ENCODE measurements around the gene ERF.
A peak's percentile ranks its signal among the peaks of the same experiment; 100 is the strongest.

Gene ERF

GRCh38 chr19:42228641-42229040, 26.3 kb downstream of the ERF start:
- H3K4me1 ChIP-seq = no peaks in the 10 kb centered on the region
- no peak overlapping the region for H3K4me2 ChIP-seq (ENCODE audit: low read length)
- no peak overlapping the region for H3K9ac ChIP-seq
- no peaks in the 10 kb centered on the region for H3K9me3 ChIP-seq (ENCODE audit: control insufficient read depth, low read length)
- no peaks in the 10 kb centered on the region for H3K36me3 ChIP-seq (ENCODE audit: control insufficient read depth, insufficient read depth, low read length)
- no peaks in the 10 kb centered on the region for H3K27me3 ChIP-seq (ENCODE audit: control insufficient read depth, insufficient read depth, low read length)
- peaks cover 2% of the 10 kb centered on the region for H3K79me2 ChIP-seq
- no peak overlapping the region for H3K27ac ChIP-seq
- no peak for TF ChIP-seq CTCF (IDR thresholded peaks at IDR 0.05)
- H3K4me3 ChIP-seq (ENCODE audit: low read depth, low read length) = no peak overlapping the region
- H2AFZ ChIP-seq = no peak overlapping the region

- no peak overlapping the region for H3K27ac ChIP-seq
- no peaks in the 10 kb centered on the region for H3K9me3 ChIP-seq (ENCODE audit: control insufficient read depth, low read length)
- no peaks in the 10 kb centered on the region for H3K27me3 ChIP-seq (ENCODE audit: control insufficient read depth, insufficient read depth, low read length)
- H3K4me1 ChIP-seq = no peaks in the 10 kb centered on the region
- H3K4me3 ChIP-seq (ENCODE audit: low read depth, low read length) = no peak overlapping the region
- no peak overlapping the region for H3K9ac ChIP-seq
- no peak overlapping the region for H3K4me2 ChIP-seq (ENCODE audit: low read length)
- no peak overlapping the region for H2AFZ ChIP-seq
- TF ChIP-seq CTCF (IDR thresholded peaks at IDR 0.05) = no peak
- H3K36me3 ChIP-seq (ENCODE audit: control insufficient read depth, insufficient read depth, low read length) = no peaks in the 10 kb centered on the region
- peaks cover 15% of the 10 kb centered on the region for H3K79me2 ChIP-seq
These were observed 28.0 kb downstream of the ERF start for GRCh38 chr19:42226886-42227285.

GRCh38 chr19:42225718-42226292, 29.1 kb downstream of the ERF start:
- TF ChIP-seq CTCF (IDR thresholded peaks at IDR 0.05) = no peak
- no peak overlapping the region for H3K4me2 ChIP-seq (ENCODE audit: low read length)
- H3K9me3 ChIP-seq (ENCODE audit: control insufficient read depth, low read length) = no peaks in the 10 kb centered on the region
- no peak overlapping the region for H2AFZ ChIP-seq
- H3K9ac ChIP-seq = no peak overlapping the region
- no peaks in the 10 kb centered on the region for H3K27me3 ChIP-seq (ENCODE audit: control insufficient read depth, insufficient read depth, low read length)
- H3K4me1 ChIP-seq = peaks cover 3% of the 10 kb centered on the region
- no peak overlapping the region for H3K27ac ChIP-seq
- H3K4me3 ChIP-seq (ENCODE audit: low read depth, low read length) = no peak overlapping the region
- H3K79me2 ChIP-seq = peaks cover 23% of the 10 kb centered on the region
- no peaks in the 10 kb centered on the region for H3K36me3 ChIP-seq (ENCODE audit: control insufficient read depth, insufficient read depth, low read length)

- H3K4me1 ChIP-seq = peaks cover 3% of the 10 kb centered on the region
- H3K9me3 ChIP-seq (ENCODE audit: control insufficient read depth, low read length) = no peaks in the 10 kb centered on the region
- no peaks in the 10 kb centered on the region for H3K36me3 ChIP-seq (ENCODE audit: control insufficient read depth, insufficient read depth, low read length)
- H3K4me3 ChIP-seq (ENCODE audit: low read depth, low read length) = no peak overlapping the region
- no peak overlapping the region for H3K4me2 ChIP-seq (ENCODE audit: low read length)
- no peak overlapping the region for H3K27ac ChIP-seq
- H2AFZ ChIP-seq = no peak overlapping the region
- H3K9ac ChIP-seq = no peak overlapping the region
- peaks cover 29% of the 10 kb centered on the region for H3K79me2 ChIP-seq
- no peaks in the 10 kb centered on the region for H3K27me3 ChIP-seq (ENCODE audit: control insufficient read depth, insufficient read depth, low read length)
- no peak for TF ChIP-seq CTCF (IDR thresholded peaks at IDR 0.05)
These were observed 29.8 kb downstream of the ERF start for GRCh38 chr19:42224940-42225717.

GRCh38 chr19:42220751-42221097, 34.2 kb downstream of the ERF start:
- Histone ChIP-seq H2AFZ (peak overlapping the region; percentile 83), H3K27ac (peak overlapping the region; percentile 72), H3K4me1 (peaks cover 17% of the 10 kb centered on the region), H3K4me2 (ENCODE audit: low read length) (peak overlapping the region; percentile 80), H3K9ac (peak overlapping the region; percentile 24), H3K4me3 (ENCODE audit: low read depth, low read length) (peak overlapping the region; percentile 99), H3K79me2 (peaks cover 57% of the 10 kb centered on the region), H3K27me3 (ENCODE audit: control insufficient read depth, insufficient read depth, low read length) (no peaks in the 10 kb centered on the region), H3K9me3 (ENCODE audit: control insufficient read depth, low read length) (no peaks in the 10 kb centered on the region), H3K36me3 (ENCODE audit: control insufficient read depth, insufficient read depth, low read length) (no peaks in the 10 kb centered on the region)
- no peak for TF ChIP-seq CTCF (IDR thresholded peaks at IDR 0.05)
